Cardiac muscle cell (in vitro differentiated cells and primary cell): Measurements from ENCODE around the gene FAM110C. TPM values are rescaled to one million over a fixed set of nuclear protein-coding genes. Genes with fewer than 3 reads are reported as not detected.

Source experiments
- DNase-seq, 2 donors: peaks; one replicate each; pipeline versions ENCODE4 v3.0.0 to v3.0.0-alpha.2; 2010 to 2017; ENCODE audit warnings: low read depth in 1 of 2, low spot score in 1 of 2
- H3K27ac ChIP-seq: fragments of 200-600 bp; sonication (generic); 2 replicates; pipeline ENCODE4 v1.5.1; 2016
- H3K27me3 ChIP-seq: fragments of 200-600 bp; sonication (generic); 2 replicates; pipeline ENCODE4 v1.6.0; 2016; ENCODE audit warnings: control low read depth
- H3K36me3 ChIP-seq: fragments of 200-600 bp; sonication (generic); 2 replicates; pipeline ENCODE4 v1.5.1; 2016; ENCODE audit warnings: control low read depth
- H3K4me1 ChIP-seq: fragments of 200-600 bp; sonication (generic); 2 replicates; pipeline ENCODE4 v1.8.1; 2017; ENCODE audit warnings: low read depth, mild to moderate bottlenecking, mixed run types
- H3K4me3 ChIP-seq: fragments of 200-600 bp; sonication (generic); 2 replicates; pipeline ENCODE4 v1.5.1; 2016; ENCODE audit warnings: mild to moderate bottlenecking
- H3K9me3 ChIP-seq: fragments of 200-600 bp; sonication (generic); 2 replicates; pipeline ENCODE4 v1.5.1; 2017; ENCODE audit warnings: low read depth, mild to moderate bottlenecking, control low read depth
- polyA plus RNA-seq: library from polyadenylated mRNA; unstranded; fragments of >200 nt; fragmentation: Nextera tagmentation; extraction: Ambion mirVana; gene quantifications from 2 replicates; pipeline ENCODE4 v1.2.1, GENCODE V29; 2016
- total RNA-seq: library from RNA; depleted of rRNA; stranded (reverse); fragments of >200 nt; gene quantifications from 2 replicates; pipeline ENCODE4 v1.2.3, GENCODE V29; 2016
- TF ChIP-seq, protein P1 (sequence below): IDR thresholded peaks from 2 replicates; pipeline ENCODE4 v1.5.1; 2012; ENCODE audit warnings: low read depth, mild to moderate bottlenecking, low read length

The FAM110C gene
- total and polyA plus RNA-seq, 2 experiments from 2014 or later, result 0.60 TPM

- H3K4me1 ChIP-seq, result peaks cover 6% of the 10 kb centered on the region
- no peaks in the 10 kb centered on the region for H3K36me3 ChIP-seq
Measured at GRCh38 chr2:66853-67252, 20.5 kb upstream of the FAM110C start.

DNA sequence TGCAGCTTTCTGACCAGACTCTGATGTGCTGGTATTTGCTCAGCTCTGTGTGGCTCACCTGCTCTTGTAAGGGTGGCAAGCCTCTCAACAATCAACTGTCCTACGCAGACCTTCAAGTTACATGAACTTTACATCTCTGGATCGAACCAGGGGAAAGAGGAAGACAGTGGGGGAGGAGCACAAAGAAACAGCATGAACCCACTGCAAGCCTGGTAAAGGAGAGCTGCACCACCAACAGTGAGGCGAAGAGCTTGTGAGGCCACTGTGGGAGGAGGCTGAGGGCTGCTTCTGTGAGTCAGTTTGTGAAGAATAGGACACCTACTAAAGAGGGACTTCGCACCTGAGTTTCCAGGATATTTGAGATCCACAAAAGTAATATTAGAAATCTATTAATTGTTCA is 18.8 kb upstream of the FAM110C start:
- Histone ChIP-seq H3K36me3 (no peaks in the 10 kb centered on the region), H3K4me1 (peaks cover 6% of the 10 kb centered on the region), H3K4me3 (no peak overlapping the region), H3K27ac (no peak overlapping the region), H3K27me3 (no peaks in the 10 kb centered on the region), H3K9me3 (no peaks in the 10 kb centered on the region)
- DNase-seq, result no peak
- TF ChIP-seq, protein P1, sequence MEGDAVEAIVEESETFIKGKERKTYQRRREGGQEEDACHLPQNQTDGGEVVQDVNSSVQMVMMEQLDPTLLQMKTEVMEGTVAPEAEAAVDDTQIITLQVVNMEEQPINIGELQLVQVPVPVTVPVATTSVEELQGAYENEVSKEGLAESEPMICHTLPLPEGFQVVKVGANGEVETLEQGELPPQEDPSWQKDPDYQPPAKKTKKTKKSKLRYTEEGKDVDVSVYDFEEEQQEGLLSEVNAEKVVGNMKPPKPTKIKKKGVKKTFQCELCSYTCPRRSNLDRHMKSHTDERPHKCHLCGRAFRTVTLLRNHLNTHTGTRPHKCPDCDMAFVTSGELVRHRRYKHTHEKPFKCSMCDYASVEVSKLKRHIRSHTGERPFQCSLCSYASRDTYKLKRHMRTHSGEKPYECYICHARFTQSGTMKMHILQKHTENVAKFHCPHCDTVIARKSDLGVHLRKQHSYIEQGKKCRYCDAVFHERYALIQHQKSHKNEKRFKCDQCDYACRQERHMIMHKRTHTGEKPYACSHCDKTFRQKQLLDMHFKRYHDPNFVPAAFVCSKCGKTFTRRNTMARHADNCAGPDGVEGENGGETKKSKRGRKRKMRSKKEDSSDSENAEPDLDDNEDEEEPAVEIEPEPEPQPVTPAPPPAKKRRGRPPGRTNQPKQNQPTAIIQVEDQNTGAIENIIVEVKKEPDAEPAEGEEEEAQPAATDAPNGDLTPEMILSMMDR, result no peak

More at GRCh38 chr2:66853-67252, 20.5 kb upstream of the FAM110C start:
- no peaks in the 10 kb centered on the region for H3K27me3 ChIP-seq
- no peaks in the 10 kb centered on the region for H3K9me3 ChIP-seq
- no peak overlapping the region for H3K4me3 ChIP-seq
- TF ChIP-seq, protein P1, result no peak
- H3K27ac ChIP-seq, result no peak overlapping the region
- DNase-seq, result no peak

DNA sequence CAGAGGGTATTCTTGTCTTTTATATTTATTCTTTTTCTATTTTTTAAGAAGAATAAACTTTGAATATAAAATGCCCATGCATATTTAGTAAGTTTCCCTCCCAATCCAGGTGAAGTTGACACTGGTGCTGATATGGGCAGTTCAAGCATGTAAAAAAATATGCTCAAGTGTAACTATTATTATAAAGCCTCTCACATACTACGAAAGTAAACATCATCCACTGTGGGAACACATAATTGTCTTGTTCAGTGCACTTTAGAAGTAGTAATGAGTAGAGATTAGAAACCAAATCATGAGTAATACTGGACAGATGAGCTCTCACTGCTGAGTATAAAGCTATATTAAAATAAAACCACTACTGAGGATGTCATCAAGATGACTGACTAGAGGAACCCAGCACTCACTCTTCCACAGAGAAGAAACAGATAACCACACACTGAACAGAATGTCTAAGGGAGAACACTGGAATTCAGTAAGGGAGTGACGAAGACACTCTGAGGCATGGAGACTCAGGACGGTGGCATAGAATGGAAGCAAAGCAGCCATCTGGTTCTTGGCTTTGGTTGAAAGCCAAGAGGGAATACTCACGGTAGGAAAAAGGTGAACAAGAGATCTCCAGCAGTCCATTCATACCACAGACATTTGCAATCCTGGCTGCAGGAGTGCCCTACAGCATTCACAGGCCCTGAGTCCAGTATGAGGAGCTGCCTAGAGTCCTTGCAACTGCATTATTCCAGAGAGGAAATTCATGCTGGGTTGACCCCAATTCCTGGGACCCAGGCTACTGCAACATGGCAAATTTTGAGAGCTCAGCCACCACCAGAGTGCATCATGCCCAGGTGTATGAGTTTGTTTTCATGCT is 9.5 kb upstream of the FAM110C start:
- DNase-seq, result no peak
- no peak overlapping the region for H3K27ac ChIP-seq
- TF ChIP-seq, protein P1, result no peak
- no peaks in the 10 kb centered on the region for H3K4me1 ChIP-seq
- H3K27me3 ChIP-seq, result peaks cover 5% of the 10 kb centered on the region
- H3K36me3 ChIP-seq, result no peaks in the 10 kb centered on the region
- H3K9me3 ChIP-seq, result no peaks in the 10 kb centered on the region
- no peak overlapping the region for H3K4me3 ChIP-seq

DNA sequence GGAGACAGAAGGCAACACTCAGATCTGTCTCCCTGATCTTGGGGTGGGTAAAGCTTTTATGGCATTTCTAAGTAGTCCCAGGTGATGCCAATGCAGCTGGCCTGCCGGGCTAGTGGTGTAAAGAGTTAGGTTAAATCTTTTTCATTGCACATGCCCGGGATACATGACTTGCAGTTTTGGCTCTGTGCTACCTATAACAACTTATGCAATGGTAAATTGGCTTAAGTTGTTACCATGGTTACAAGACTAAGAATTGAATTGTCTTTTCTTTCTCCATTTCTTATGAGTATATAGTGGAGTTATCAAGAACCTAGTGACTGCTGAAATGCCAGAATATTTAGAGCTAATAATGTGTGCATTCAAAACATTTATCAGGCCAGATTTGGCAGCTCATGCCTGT is 5.3 kb upstream of the FAM110C start:
- Histone ChIP-seq H3K36me3 (no peaks in the 10 kb centered on the region), H3K27ac (no peak overlapping the region), H3K27me3 (peaks cover 42% of the 10 kb centered on the region), H3K9me3 (no peaks in the 10 kb centered on the region), H3K4me3 (no peak overlapping the region), H3K4me1 (no peaks in the 10 kb centered on the region)
- TF ChIP-seq, protein P1, result no peak
- no peak for DNase-seq

DNA sequence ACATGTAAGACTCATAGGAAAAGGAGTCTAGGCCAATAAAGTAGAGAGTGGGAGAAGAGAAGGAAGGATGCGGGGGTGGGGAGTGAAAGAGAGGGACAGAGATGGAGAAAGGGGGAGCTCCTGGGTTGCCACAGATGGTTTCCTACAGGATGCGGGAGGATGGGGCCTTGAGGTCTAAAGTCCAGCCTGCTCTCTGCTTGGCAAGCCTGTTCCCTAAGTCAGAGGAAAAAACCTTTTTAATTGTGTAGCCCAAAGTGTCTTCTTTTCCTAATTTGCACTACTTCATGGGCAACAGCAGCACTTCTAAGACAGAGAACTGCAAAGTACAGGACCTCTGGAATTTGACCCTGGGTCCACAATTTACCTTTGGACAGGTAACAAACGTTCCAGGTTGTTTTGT is 1.4 kb upstream of the FAM110C start:
- no peaks in the 10 kb centered on the region for H3K4me1 ChIP-seq
- TF ChIP-seq, protein P1, result no peak
- no peak overlapping the region for H3K4me3 ChIP-seq
- H3K36me3 ChIP-seq, result no peaks in the 10 kb centered on the region
- H3K9me3 ChIP-seq, result no peaks in the 10 kb centered on the region
- H3K27me3 ChIP-seq, result peaks cover 80% of the 10 kb centered on the region
- H3K27ac ChIP-seq, result no peak overlapping the region
- DNase-seq, result no peak
